GM19438 (cell line): ENCODE results near the gene NT5C.

ENCODE experiments used
- ATAC-seq: cut with Tn5 transposase; IDR thresholded peaks from one replicate; pipeline ENCODE4 v1.9.1; 2021; ENCODE audit warnings: low read depth; ENCODE audit not compliant: unreplicated experiment

NT5C gene

DNA sequence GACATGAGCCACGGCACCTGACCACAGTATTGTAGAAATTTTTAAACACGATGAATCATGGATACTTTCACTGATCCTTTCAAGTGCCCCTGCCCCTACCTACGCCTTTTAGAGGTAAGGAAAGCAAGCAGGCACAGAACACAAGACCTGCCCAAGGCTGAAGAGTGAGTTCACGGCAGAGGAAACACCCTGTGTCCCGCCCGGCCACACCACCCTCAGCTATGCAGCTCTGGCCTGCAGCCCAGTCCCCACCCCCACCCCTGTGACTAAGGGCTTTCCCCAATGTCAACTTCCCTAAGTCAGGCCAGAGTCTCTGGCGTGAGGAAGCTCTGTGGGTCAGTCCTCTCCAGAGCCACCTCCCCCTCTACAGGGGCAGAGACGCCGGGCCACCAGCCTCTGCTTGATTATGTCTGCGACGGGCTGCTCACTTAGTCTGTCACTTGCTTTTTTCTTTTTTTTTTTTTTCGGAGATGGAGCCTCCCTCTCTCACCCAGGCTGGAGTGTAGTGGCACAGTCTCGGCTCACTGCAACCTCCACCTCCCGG lies 35.4 kb downstream of the NT5C start:
- no peak for ATAC-seq

DNA sequence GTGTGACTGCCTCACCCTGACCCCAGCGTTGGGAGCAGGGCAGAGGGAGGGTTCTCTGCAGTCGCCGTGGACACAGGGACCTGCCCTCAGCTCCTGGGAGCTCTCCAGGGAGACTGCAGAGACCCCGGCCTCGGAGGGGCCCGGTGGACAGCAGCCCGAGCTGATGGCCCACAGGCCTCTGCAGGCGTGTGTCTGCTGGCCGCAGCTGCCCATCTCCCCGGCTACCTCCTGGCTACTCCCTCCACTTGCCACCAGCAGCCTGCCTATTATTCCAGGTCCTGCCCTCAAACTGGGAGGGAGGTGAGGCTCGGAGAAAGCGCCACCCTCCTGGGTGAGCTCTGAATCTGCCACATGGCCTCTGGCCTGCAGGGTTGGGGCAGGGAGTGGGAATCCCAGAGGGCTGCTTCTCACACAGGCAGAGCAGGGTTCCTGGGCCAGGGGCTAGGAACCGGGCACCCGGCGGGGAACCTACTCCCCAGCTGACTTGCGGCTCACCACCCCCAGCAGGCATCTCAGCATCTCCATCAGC lies 36.6 kb downstream of the NT5C start:
- no peak for ATAC-seq

DNA sequence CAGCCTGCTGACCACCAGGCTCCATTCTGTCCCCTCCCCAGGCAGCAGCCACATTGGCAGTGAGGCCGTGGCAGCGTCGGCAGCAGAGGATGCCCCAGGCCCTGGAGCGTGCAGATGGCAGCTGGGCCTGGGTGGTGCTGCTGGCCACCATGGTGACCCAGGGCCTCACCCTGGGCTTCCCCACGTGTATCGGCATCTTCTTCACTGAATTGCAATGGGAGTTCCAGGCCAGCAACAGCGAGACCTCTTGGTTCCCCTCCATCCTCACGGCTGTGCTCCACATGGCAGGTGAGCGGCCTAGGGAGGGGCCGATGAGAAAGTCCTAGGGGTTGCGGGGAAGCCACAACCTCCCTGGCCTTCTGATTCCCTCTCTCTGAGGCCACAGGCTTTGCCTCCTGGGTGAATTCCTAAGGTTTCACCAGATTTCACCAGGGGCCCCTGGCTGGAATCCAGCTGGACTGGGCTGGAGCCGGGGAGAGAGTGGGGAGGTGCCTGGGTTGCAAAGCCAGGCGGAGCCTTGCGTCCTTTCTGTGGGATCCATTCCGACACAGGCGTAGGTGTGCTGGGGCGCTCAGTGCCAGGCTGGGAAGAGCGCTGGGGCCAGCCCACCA lies 37.9 kb downstream of the NT5C start:
- no peak for ATAC-seq

DNA sequence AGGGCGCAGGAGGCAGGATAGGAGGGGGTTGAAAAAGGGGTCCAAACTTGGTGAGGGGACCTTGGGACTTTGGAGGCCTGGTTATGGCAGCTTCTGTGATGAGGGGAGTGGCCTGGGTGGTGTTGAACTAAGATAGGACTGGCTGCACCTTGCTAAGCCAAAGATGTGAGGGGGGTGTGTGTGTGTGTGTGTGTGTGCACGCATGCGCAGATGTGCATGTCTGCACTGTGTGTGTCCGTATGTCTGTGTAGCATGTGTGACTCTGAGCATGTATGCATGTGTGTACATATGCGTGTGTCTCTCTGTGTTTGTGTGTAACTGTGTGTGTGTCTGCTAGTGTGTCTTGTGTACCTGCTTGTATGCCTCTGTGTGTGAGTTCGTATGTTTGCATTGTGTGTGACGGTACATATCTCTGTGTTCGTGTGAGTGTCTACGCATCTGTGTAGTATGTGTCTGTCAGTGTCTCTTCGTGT lies 39.7 kb downstream of the NT5C start:
- no peak for ATAC-seq

DNA sequence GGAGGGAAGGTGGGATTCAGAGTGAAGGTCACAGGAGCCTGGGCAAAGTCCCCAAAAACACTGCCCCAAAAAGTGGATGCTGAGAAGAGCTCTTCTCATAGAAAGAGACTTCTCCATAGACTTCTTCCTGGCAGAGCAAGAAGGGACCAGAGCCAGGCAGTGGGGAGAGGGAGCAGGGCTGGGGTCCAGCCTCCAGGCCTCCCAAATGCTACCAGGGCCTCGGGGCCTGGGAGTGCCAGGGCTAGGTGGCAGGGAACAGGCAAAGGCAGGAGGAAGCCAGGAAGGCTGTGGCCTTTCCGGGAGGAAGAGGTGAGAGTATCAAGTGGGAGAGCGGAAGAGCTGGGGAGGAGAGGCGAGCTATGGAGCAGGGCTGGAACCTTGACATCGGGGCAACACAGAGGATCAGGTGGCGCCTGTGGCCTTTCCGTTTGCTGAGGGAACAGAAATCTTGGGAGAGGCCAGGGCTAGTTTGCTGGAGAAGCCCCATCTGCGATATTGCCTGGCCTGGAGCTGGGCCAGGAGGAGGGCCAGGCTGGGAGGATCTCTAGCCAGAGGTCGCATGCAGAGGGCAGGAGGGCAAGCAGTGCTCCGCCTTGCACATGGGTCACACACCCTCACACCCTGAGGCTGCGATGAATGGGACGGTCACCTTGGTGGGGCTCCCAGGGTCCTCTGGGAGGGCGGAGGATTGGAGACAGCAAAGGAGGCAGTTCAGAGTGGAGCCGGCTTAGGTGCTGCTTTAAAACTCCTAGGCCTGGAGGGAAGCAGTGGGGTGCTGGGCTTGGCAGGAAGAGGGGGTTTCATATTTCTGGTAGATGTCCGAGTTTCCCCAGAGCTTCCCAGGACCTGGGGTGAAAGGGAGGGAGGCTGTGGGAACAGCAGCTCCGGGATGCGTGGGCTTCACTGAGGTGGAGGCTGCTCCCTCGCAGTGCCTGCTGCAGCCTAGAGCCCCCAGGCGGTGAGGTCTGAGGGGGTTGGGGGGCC lies 40.4 kb downstream of the NT5C start:
- no peak for ATAC-seq

DNA sequence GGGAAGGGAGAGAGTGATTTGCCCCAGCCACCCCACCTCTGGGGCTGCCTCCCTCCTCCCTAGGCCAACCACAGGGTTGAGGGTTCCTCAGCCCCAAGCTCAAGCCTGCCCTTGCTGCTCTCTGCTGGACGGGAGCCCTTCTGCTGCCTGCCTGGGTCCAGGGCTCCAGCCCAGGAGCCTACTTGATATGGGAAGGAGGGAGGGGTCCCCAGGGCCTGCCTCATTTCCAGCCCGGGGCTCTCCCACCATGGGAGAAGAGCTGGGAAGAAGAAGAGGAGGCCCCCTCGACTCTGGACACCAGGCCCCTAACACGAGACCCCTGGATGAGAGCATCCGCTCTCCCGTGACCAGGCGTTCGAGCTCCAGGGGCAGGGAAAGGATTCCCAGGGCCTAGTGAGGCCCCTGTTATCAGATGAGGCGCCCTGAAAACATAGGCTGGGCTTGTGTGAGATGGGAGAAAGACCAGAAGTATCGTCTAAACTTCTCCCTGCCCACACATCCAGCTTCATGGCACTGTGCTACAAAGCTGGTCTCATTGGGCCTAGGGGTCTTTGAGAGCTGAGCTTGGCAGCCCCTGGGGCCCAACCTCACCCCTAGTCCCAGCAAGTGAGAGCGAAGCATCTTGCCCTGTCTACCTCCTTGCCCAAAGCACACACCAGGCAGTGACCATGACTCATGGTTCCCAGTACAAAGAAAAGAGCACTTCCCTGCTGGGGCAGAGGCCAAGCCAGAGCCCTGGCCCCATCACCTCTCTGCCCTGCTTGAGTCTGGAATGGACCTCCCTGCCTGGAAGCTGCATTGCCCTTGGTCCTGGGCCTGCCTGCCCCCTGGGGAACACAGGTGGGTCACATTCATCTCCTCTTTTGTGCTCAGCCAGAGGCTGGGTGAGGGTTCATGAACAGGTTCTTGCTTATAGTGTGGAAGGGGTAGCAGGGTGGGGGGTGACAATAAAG lies 42.8 kb downstream of the NT5C start:
- ATAC-seq = no peak

DNA sequence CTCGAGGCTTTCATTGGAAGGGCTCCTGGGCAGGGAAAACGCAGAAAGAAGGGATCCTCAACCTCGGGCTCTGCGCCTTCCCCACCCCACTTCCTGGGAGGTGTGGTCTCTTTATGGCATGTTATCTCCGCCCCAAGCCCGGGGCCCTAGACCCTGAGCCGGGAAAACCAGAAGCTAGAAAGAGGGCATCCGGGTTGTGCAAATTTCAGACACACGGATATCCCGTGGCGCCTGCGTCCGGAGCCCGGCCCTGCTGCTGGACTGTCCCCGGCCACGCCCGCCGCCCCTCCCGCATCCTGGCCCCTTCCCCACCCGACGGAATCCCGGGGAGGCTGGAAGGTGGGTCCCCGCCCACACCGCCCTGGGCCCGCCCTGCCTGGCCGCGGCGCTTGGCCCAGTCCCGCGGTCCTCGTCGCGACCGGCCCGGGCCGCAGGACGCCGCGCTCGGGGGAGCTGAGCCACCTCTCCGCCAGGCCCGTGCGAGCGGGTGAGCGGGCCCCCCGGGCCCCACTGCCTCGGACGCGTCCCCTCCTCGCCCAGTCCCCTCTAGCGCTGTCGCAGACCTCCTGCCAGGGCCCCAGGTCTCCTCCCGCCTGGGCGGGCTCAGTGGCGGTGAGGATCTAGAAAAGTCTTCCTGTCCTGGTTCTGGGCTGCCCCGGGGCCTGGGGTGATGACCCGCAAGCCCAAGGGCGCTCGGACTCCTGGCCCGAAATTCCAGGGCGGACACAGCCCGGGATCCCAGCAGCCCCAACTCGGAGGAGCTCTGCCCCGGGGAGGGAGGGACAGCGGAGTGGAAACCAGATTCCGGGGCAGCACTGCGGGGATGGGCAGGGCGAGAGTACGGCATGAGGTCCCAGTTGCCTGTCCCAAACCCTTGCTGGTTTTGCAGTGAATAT lies 43.7 kb downstream of the NT5C start, which contains the start of gene SLC16A5:
TSS of gene SLC16A5 (plus strand) at position 397 of the 896 bp plus-strand sequence. CDS start 5,683 bp downstream, outside the sequence.
- peak; percentile 67 for ATAC-seq

DNA sequence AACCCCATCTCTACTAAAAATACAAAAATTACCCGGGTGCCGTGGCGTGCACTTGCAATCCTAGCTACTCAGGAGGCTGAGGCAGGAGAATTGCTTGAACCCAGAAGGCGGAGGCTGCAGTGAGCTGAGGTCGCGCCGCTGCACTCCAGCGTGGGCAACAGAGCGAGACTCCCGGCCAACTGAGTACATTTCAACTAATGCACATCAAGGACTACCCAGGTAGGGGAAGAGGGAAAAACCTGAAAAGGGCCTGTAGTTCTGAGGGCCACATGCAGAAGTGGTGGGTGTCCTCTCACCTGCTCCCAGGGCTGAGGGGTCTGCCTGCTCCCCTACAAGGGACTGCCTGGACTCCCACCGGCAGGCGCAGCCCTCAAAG lies 44.4 kb downstream of the NT5C start:
- ATAC-seq = no peak

DNA sequence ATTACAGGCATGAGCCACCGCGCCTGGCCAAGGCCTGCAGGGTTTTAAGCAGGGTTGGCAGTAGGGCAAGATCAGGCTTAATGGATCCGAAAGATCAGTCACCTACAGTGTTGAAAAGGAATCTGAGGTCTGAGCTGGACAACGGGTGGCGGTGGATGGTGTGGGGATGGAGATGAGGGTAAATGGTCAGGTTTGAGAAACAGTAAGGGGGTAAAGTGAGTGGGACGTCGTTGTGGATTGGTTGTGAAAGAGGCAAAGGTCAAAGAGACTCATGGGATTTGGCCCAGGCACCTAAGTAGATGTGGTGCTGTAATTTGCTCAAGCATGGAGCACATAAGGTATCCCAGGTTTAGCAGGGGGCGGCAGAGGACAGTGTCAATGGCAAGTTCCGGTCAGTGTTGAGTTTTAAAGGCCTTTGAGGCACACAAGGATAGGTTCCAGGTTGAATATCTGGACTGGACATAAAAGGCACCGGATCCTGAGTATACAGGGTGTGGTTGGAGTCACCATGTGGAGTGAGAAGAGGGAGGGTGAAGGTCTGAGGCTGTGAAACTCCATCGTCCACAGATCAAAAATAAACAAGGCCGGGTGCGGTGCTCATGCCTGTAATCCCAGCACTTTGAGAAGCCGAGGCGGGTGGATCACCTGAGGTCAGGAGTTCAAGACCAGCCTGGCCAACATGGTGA lies 44.9 kb downstream of the NT5C start:
- ATAC-seq = no peak

DNA sequence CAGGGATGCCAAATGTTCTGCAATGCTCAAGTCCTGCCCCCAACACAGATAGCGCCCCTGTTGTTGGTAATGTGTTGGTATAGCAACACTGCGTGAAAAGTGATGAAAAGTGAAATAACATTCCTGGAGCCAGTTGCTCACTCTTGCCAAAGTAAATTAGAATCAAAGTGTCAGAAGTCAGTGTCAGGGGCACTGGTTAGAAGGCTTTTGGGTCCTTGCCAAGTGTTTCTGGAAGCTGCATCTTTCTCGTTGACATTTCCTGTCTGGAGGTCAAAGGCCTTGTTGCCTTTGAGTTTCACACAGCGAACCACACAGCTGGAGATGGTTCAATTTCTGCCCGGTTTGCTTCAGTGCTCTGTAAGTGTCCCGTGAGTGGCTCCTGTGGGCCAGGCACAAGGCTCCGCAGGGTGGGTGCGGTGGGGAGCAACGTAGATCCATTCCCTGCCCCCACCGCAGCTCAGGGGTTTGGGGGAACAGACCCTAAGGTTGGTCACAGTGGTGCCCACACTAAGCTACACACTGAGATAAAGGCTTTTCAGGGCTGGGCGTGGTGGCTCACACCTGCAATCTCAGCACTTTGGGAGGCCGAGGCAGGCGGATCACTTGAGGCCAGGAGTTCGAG lies 47.4 kb downstream of the NT5C start:
- no peak for ATAC-seq

DNA sequence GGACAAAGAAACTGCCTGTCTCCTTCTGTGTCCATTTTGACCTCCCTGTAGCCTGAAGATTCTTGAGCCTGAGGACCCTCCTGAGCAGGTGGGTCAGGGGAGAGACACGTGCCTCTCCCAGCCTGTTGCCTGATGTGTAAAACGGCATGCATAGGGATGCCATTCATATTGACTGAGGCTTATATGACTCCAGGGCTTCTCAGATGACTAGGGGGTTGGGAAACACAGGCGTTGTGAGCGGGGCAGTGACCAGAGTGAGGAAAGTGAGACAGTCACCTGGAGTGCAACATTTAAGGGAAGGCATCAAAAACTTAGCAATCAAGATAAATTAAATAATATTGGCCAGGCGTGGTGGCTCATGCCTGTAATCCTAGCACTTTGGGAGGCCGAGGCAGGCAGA lies 48.9 kb downstream of the NT5C start:
- no peak for ATAC-seq

DNA sequence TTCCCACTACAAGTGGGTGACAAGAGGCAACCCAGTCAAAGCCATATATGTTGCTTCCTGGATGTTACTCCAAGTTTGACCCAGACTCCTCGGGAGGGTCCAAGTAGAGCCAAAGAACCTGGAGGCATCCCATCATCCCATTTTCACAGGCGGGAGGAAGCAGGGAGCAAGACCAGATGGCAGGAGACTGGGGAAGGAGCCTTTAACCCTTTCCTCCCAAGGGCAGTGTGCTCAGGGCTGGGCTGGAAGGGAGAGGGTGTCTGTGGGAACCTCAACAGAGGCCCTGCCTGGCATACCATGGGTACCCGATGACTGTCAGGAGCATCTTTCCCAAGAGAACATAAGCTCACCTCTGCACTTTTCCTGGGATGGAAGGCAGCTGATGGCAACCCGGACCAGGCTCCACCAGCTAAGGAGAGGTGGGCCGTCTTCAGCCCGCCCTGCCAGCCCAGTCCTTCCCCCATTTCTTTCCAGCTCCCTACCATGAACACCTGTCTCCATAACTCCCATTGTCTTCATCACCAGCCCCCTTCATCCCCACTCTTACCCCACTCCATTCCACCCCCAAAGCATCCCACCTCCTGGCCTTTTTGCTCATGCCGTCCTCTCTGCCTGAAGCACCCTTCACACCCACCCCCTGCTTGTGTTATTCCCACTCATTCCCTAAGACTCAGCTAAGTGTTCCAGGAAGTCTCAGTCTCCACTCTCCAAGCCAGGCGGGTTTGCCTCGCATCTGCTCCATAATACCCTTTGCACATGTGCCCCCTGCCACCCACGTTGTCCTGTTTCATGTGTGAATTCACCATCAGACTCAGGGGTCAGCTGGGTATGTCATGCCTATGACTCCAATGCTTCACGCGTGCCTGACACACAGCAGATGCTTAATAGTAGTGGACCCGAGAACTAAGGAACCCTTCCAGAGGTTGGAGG lies 49.7 kb downstream of the NT5C start:
- ATAC-seq = no peak
